Measurements from ENCODE around the gene PHIP. TPM values are rescaled to one million over a fixed set of nuclear protein-coding genes. Genes with fewer than 3 reads are reported as not detected.

Gene PHIP
- total and polyA plus RNA-seq, 2 of the 8 experiments (the other 6 are each of a cell fraction or from before 2014, with no cell fraction given): 7.3 to 56.2 TPM

GRCh38 chr6:78916411-78916810 is 161.6 kb downstream of the PHIP start (continued):
- TF ChIP-seq SIRT6 (IDR thresholded peaks at IDR 0.05; ENCODE audit: low read length): no peak
- TF ChIP-seq GABPA (IDR thresholded peaks at IDR 0.05; ENCODE audit: borderline replicate concordance, insufficient read depth, low read length): no peak

All from H1 (cell line).